Epidermal melanocyte (primary cell): ENCODE data around the gene PSEN1.

ENCODE experiments used
- DNase-seq: peaks from one replicate; pipeline ENCODE4 v3.0.0; 2011; ENCODE audit warnings: low spot score; ENCODE audit not compliant: insufficient read length

Gene PSEN1

DNA sequence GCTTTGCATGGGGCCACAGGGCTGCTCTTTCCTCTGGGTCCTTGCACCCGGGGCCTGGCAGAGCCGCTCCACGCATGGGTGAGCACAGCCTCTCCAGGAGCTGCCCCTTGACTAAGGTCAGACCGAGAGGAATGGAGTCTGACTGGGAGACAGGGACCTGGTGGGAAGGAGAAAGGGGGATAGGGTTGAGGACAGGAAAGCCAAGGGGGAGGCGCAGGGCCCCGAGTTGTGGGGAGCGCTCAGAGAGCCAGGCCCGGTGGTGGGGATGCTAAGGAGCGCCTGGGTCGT, 117.0 kb downstream of the PSEN1 start:
- DNase-seq = no peak

DNA sequence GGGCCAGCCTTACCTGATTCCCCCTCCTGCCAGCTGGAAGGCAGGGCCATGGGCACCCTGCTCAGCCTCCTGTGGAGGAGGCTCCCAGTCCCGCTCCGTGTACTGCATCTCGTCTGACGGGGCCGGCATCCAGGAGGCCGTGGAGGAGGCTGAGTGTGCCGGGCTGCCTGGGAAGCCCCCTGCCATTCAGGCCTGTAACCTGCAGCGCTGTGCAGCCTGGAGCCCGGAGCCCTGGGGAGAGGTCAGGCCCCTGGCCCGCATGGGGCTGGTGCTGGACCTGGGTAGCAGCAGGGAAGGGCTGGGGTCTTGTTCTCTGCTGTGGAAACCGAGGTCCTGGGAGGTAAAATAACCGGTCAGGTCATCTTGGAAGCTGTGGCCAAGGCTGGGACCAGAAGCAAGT, 117.4 kb downstream of the PSEN1 start:
- DNase-seq = no peak

DNA sequence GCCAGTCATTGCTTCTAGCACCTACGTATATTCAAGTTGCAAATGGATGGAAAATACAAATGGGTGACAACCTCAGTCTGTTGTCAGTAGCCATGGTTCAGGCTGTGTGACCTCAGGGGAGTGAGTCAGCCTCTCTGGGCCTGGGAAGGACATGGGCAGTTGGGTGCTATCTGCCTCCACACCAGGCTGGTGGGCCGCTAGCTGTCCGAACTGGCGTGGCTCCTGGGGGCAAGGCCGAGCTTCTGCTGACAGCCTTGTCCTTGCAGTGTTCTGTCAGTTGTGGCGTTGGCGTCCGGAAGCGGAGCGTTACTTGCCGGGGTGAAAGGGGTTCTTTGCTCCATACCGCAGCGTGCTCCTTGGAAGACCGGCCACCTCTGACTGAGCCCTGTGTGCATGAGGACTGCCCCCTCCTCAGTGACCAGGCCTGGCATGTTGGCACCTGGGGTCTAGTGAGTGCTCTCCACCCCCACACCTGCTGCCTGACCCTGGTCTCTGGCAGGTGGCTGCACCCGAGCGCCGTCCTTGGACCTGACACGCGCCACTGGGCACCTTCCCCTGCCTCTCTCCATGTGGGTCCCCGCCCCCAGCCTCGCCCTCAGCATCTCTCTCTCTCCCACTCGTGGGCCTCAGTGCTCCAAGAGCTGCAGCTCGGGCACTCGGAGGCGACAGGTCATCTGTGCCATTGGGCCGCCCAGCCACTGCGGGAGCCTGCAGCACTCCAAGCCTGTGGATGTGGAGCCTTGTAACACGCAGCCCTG, 118.1 kb downstream of the PSEN1 start:
- DNase-seq = no peak

DNA sequence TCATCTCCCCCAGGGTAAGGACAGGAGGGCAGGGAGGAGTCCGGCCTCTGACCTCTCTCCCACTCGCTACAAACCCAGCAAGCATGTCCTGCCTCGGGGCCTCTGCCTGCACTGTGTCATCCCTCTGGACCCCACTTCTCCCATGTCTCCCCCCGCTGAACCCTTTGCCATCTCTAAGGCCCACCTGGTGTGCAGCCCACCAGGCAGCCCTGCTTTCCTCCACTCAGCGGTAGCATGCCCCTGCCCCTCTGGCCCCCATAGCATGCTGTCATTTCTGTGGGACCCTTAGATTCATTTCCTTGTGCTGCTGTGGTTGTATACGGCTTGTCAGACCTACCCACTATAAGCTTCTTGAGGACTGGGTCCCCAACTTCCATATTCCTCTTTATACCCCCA, 118.7 kb downstream of the PSEN1 start:
- no peak for DNase-seq

DNA sequence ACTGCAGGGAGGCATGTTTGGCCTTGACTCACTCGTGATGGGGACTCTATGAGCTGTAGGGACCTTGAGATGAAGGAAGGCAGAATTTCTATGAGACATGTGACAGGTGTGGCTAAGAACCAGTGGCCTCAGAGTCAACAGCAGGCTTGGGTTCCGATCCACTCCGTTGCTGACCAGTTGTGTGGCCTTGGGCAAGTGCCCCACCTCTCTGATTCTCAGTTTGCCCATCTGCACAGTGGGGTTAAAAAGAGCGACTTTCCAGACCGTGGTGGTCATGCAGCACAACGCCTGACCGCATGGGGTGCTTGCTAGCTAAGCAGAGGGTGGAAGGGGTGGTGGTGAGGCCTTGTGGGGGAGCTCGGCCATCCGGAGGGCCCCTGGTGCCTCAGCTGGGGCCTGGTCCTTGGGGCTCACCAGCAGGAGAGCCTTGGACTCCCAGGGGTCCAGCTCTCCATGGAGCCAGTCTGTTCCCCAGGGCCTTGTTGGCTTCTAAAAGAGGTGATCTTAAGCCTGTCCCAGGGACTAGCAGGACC, 119.5 kb downstream of the PSEN1 start:
- no peak for DNase-seq

DNA sequence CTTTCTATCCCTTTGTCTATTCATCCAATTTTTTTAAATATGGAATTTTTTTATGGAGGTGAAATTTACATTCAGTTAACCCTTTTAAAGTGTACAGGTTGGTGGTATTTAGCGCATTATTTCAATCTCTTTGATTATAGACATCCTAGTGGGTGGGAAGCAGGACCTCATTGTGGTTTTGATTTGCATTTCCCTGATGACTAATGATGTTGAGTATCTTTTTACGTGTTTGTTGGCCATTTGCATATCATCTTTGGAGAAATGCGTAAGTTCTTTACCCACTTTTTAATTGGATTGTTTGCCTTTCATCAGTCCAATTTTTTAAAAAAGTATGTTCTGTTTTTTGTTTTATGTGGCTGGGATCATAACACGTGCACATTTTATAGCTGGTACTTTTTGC, 121.8 kb downstream of the PSEN1 start:
- DNase-seq = no peak

DNA sequence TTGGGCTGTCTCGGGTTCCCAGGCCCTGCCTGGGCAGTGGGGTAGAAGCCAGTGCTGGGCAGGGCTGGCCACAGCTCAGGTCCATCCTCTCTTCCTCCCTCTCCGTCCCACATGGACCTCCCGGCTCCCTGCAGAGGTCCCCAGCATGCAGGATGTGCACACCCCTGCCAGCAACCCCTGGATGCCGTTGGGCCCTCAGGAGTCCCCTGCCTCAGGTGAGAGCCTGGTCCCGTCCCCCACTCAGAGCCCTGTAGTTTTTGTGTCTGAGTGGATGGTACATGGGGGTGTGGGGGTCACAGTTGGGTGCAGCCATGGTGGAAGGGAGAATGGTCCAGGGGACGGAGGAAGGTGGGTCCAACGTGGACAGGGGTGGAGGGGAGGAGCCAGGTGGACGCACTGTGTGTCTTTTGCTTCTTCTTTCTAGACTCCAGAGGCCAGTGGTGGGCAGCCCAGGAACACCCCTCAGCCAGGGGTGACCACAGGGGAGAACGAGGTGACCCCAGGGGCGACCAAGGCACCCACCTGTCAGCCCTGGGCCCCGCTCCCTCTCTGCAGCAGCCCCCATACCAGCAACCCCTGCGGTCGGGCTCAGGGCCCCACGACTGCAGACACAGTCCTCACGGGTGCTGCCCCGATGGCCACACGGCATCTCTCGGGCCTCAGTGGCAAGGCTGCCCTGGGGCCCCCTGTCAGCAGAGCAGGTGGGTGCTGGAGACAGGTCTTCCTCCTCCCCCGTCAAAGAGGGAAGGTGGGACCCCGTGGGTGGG, 122.7 kb downstream of the PSEN1 start:
- no peak for DNase-seq

DNA sequence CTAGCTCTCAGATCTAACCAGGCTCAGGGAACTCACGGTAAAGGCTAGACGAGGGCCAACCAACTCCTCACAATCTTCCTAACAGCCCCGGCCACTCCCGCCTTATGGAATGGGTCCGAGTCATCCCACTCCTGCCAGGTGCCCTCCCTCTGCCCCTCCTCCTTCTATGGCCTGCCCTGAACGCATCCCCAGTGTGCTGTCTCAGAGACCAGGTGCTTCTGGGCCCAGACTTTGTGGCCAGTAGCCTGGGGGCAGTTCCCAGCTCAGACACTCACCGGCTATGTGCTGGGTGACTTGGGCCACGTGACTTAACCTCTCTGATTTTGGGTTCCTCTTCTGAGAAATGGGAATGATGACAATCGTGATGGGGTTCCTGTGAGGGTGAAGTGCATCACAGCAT, 123.5 kb downstream of the PSEN1 start:
- DNase-seq = no peak

DNA sequence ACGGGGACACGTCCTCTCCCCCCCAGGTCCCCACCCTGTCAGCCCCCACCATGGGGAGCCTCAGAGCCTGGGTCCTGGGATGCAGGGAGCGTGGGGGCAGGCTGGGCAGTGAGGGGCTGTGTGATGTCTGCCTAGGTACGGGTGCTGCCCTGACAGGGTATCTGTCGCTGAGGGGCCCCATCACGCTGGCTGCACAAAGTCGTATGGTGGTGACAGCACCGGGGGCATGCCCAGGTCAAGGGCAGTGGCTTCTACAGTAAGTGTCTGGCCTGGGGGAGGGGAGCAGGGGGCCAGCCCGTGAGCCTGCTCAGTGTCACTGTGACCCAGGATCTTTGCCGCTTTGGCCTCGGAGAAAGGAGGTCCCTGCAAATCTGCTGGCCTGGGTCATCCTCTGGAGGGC, 124.3 kb downstream of the PSEN1 start:
- DNase-seq = no peak

DNA sequence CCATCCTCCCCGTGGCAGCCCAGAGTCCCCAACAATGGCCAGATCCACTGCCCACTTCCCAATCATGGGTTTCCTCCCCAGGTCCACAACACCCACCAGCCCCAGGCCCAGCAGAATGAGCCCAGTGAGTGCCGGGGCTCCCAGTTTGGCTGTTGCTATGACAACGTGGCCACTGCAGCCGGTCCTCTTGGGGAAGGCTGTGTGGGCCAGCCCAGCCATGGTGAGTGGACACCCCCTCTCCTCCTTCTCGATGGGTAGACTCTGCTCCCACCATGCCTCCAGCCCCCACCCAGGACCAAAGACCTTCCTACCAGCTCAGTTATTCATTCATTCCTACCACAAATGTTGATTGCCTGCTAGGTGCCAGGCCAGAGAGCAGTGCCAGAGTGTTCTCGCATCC, 124.8 kb downstream of the PSEN1 start:
- no peak for DNase-seq

DNA sequence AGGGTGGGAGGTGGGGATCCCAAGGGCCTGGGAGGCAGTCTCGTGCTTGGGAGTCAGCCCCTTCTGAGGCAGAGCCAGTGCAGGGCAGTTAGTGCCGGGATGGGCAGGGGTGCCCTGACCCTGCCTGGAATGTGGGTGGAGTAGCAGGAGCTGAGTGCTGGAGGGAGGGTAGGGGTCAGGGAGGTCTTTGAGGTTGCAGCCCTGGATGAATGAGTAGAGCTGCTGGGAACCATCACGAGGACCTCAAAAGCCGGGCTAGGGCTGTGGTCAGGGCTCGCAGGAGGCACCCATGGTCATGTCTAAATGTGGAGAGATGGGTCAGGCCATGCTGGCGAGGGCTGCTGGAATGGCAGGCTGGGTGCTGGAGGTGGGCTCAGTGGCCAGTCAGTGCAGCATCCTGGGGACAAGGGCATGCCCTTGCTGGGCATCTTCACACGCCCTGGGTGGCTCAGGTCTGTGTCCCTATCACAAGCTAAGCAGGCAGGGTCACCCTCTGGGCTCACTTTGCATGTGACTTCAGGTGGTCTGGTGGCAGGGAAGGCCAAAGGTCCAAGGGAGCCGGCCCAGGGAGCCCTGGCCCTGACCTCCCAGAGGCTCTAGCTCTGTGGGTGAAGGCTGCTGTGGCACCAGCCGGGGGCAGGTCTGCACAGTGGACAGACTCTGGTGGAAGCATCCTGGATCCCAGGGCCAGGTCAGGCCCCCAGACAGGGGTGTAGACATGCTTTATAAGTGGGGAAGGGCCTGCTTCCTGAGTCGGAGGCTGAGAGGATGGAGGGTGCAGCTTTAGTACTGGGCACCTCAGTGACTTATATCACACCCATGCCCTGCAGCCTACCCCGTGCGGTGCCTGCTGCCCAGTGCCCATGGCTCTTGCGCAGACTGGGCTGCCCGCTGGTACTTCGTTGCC, 125.5 kb downstream of the PSEN1 start:
- DNase-seq = no peak

DNA sequence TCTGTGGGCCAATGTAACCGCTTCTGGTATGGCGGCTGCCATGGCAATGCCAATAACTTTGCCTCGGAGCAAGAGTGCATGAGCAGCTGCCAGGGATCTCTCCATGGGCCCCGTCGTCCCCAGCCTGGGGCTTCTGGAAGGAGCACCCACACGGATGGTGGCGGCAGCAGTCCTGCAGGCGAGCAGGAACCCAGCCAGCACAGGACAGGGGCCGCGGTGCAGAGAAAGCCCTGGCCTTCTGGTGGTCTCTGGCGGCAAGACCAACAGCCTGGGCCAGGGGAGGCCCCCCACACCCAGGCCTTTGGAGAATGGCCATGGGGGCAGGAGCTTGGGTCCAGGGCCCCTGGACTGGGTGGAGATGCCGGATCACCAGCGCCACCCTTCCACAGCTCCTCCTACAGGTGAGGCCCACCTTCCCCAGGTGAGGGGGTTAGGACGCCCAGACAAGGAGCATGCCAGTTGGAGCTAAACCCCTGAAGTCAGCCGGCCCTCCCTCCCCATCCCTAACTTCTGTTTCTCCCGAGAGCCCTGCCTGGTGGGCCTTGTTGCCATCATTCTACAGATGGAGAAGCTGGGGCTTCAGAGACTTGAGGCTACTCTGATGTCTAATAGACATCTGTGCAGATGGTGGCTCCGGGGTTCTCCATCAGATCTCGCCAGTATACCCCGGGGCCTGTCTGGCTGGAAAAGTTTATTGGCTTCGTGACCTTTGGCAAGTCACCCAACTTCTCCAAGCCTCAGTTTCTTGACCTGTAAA, 126.3 kb downstream of the PSEN1 start:
- DNase-seq = no peak

DNA sequence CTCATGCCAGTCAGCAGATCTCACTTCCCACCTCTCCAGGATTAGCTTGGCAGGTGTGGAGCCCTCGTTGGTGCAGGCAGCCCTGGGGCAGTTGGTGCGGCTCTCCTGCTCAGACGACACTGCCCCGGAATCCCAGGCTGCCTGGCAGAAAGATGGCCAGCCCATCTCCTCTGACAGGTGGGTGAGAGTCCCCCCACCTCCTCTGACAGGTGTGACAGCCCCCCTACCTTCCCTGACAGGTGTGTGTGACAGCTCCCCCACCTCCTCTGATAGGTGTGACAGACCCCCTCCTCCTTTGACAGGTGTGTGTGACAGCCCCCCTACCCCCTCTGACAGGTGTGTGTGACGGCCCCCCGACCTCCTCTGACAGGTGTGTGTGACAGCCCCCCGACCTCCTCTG, 127.3 kb downstream of the PSEN1 start:
- DNase-seq = no peak

DNA sequence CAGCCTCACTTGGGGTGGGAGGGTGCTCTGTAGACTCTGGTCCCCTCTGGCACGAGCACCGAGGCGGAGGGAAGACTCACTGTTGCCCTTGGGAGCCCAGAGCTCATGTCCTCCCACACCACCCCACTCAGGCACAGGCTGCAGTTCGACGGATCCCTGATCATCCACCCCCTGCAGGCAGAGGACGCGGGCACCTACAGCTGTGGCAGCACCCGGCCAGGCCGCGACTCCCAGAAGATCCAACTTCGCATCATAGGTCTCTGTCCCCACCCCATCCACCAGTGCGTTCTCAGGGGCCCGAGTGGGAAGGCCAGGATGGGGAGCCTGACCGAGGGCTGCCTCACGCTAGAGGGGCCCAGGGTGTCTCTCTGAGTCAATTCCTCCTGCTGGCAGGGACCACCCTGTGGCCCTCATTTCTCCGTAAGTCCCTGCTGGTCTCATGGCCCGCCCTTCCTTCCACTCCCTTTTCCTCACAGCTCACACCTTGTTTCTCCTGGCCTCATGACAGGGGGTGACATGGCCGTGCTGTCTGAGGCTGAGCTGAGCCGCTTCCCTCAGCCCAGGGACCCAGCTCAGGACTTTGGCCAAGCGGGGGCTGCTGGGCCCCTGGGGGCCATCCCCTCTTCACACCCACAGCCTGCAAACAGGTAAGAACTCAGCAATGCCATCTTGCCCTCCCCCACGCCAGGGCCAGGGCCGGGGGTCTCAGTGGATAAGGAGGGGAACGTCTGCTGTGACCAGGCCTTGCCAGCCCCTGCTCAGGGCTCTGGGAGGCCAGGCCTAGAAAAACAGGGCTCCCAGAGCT, 128.0 kb downstream of the PSEN1 start:
- DNase-seq = no peak

DNA sequence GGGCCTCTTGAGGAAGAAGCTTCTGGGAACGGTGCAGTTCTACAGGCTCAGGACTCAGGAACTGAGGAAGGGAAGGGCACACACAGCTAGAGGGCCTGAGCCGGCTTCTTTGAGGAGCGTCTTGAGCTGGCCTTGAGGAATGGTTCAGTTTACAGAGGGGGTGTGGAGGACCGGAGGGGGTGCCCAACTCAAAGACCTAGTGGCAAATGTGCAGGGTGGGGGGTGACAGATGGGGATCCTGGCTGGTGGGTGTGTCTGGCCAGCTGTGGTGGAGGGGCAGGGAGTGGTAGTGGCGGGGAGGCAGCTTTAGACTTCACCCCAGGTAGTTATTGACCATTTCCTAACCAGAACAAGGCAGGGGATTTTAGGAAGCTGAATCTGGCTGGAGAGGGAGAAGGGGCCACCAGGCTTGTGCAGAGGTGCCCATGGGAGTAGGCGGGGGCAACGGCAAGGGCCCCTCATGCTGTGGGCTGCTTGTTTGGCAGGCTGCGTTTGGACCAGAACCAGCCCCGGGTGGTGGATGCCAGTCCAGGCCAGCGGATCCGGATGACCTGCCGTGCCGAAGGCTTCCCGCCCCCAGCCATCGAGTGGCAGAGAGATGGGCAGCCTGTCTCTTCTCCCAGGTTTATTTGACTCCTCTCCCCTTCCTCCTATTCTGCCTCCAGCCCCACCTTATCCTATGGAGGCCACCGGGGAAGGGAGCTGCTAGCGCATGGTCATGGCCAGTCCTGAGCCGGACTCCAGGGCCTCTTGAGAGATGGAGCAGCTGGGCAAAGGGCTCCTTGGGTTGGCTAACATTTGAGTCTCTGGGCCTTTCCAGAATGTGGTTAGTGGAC, 128.8 kb downstream of the PSEN1 start:
- no peak for DNase-seq

DNA sequence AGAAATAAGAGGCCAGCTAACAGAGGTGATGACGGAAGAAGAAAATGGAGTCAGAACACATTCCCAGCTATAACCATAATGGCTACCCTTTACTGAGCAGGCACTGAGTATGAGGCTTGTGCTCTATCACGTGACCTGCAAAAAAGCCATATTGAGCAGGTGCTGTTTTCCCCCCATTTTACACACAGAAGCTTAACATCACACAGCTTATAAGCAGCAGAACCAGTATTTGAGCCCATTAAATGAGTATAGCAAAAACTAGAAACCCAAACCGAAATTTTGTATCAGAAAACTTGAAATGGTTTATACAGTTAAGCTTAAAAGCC, 129.4 kb downstream of the PSEN1 start:
- no peak for DNase-seq

DNA sequence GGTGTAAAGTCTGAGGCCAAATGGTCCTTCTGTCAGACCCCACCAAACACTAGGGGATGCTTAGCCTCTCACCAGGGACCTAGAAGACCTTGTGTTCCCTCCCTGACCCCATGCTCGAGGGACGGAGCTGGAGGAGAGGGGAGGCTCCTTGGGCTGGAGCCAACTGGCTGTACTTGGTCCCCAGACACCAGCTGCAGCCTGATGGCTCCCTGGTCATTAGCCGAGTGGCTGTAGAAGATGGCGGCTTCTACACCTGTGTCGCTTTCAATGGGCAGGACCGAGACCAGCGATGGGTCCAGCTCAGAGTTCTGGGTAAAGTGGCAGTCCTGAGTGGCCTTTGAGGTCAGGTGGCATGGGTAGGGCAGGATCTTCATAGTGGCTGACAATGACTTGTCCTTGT, 130.0 kb downstream of the PSEN1 start:
- no peak for DNase-seq

DNA sequence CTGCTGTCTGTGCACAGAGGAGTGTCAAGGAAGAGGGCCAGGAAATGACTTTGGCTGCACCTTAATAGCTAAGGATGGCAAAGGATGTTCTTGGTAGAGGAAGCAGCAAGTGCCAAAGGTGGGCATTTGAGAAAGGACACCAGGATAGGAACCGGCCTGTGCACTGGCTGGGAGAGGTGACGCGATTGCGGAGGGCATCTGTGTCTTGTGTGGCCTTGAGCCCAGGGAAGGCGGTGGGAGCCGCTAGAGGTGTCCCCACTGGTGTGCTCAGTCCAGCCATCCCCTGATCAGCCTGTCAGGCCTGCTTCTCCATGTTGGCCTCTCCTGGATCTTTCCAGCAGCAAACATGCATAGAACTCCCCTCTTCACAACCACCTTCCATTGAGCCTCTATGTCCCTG, 131.2 kb downstream of the PSEN1 start:
- no peak for DNase-seq

DNA sequence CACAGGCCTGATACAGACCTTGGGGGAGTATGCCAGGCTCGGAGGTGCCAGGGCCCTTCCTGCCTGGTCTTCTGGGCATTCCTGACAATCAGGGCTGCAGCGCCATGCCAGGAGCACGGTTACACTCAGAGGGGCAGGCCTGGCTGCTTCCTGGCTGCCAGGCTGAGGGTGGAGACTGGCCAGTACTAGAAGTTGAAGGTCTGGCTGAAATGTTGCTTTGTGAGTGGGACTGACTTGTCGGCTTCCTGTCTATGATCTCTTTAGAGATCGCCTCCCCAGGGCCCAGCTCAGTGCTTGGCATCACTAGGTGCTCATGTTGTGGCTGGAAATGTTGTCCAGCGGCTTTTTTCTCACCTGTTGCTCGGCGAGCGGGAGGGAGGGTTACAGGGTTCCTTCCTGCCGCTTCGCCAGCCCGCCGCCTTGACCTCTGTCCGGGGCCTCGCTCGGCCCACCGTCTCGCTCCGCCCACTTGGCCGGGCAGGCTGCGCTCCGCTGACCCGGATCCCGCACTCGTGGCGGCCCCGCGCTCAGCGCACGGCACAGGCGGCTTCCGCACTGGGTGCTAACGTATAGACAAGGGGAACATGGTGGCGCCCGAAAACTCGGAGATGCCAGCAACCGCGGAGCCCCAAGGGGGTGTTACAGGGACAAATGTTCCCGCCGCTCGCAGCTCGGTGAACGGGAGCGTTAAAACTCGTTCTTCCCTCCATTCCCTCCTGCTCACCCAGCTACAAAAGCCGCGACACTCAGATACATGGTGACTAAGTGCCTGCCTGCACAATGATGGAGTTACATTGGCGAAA, 133.6 kb downstream of the PSEN1 start:
- peak; percentile 54 for DNase-seq
